ENCODE results near the gene ATE1.

Gene ATE1

GRCh38 chr10:121865554-121865953 is 62.3 kb downstream of the ATE1 start:
- FAIRE-seq, result no peak

GRCh38 chr10:121864653-121865052 is 63.2 kb downstream of the ATE1 start:
- no peak for FAIRE-seq

- FAIRE-seq, result no peak
Observed at GRCh38 chr10:121864168-121864567, 63.7 kb downstream of the ATE1 start.

- FAIRE-seq, result no peak
Observed at GRCh38 chr10:121862649-121863048, 65.2 kb downstream of the ATE1 start.

- FAIRE-seq, result no peak
Observed at GRCh38 chr10:121862042-121862441, 65.8 kb downstream of the ATE1 start.

- FAIRE-seq, result no peak
Observed at GRCh38 chr10:121860810-121861209, 67.0 kb downstream of the ATE1 start.

- FAIRE-seq, result no peak
Observed at GRCh38 chr10:121854809-121855445, 72.9 kb downstream of the ATE1 start.

GRCh38 chr10:121853950-121854349 is 73.9 kb downstream of the ATE1 start:
- no peak for FAIRE-seq

GRCh38 chr10:121851786-121852185 is 76.0 kb downstream of the ATE1 start:
- FAIRE-seq, result no peak

GRCh38 chr10:121848082-121848481 is 79.7 kb downstream of the ATE1 start:
- FAIRE-seq, result no peak

GRCh38 chr10:121846555-121846954 is 81.3 kb downstream of the ATE1 start:
- FAIRE-seq, result no peak

- no peak for FAIRE-seq
Observed at GRCh38 chr10:121845044-121845784, 82.6 kb downstream of the ATE1 start.

- FAIRE-seq, result no peak
Observed at GRCh38 chr10:121844537-121844936, 83.3 kb downstream of the ATE1 start.

GRCh38 chr10:121843379-121843778 is 84.5 kb downstream of the ATE1 start:
- no peak for FAIRE-seq

- no peak for FAIRE-seq
Observed at GRCh38 chr10:121841862-121842261, 86.0 kb downstream of the ATE1 start.

- FAIRE-seq, result no peak
Observed at GRCh38 chr10:121838931-121839330, 88.9 kb downstream of the ATE1 start.

GRCh38 chr10:121838149-121838548 is 89.7 kb downstream of the ATE1 start:
- FAIRE-seq, result no peak

- no peak for FAIRE-seq
Observed at GRCh38 chr10:121836171-121836570, 91.7 kb downstream of the ATE1 start.

- no peak for FAIRE-seq
Observed at GRCh38 chr10:121835376-121835775, 92.5 kb downstream of the ATE1 start.

GRCh38 chr10:121834757-121835156 is 93.1 kb downstream of the ATE1 start:
- FAIRE-seq, result no peak

- FAIRE-seq, result no peak
Observed at GRCh38 chr10:121833387-121833786, 94.4 kb downstream of the ATE1 start.

GRCh38 chr10:121832647-121833046 is 95.2 kb downstream of the ATE1 start:
- no peak for FAIRE-seq

GRCh38 chr10:121831777-121832176 is 96.1 kb downstream of the ATE1 start:
- FAIRE-seq, result no peak

GRCh38 chr10:121831237-121831636 is 96.6 kb downstream of the ATE1 start:
- no peak for FAIRE-seq

- FAIRE-seq, result no peak
Observed at GRCh38 chr10:121830101-121830500, 97.7 kb downstream of the ATE1 start.
